IMR-90 (cell line): Measurements from ENCODE around the gene DCDC1. TPM values are rescaled to one million over a fixed set of nuclear protein-coding genes. Genes with fewer than 3 reads are reported as not detected.

Experiments
- ATAC-seq: fragments of 200-7000 bp; cut with Tn5 transposase; 2 replicates; pipeline ENCODE4 v1.9.1; 2020; ENCODE audit warnings: low read depth, mild to moderate bottlenecking, moderate library complexity
- BruUV-seq: library from RNA; stranded (reverse); fragments of 400-500 nt; replicated peaks from 2 replicates; lab custom pipeline; 2021; lab: Mats Ljungman, UMichigan
- CTCF ChIA-PET: fragments of 300-600 bp; formaldehyde crosslinking; extraction: SDS; loops from one replicate; lab custom pipeline; 2021; ENCODE audit warnings: antibody characterized with exemption; lab: Yijun Ruan, JAX
- POLR2A ChIA-PET: fragments of 300-600 bp; sonication (Branson Sonifier 250); formaldehyde crosslinking; loops from one replicate; lab custom pipeline; 2022; ENCODE audit warnings: antibody characterized with exemption; ENCODE audit not compliant: unreplicated experiment; lab: Charles Lee
- DNase-seq: peaks from one replicate; pipeline ENCODE4 v3.0.0; 2013
- H2AFZ ChIP-seq: replicated peaks from 2 replicates; pipeline ENCODE3; 2013; ENCODE audit warnings: low read length, mild to moderate bottlenecking; ENCODE audit not compliant: poor library complexity
- H2AK5ac ChIP-seq: 2 replicates; pipeline ENCODE4 v1.6.1; 2013; ENCODE audit warnings: low read depth, low read length, inconsistent platforms
- H2AK9ac ChIP-seq: replicated peaks from 2 replicates; pipeline ENCODE3; 2013; ENCODE audit warnings: mild to moderate bottlenecking, low read depth, low read length, moderate library complexity; ENCODE audit not compliant: poor library complexity
- H2BK120ac ChIP-seq: 2 replicates; pipeline ENCODE4 v1.6.1; 2013; ENCODE audit warnings: low read depth, low read length, inconsistent platforms
- H2BK15ac ChIP-seq: 3 replicates; pipeline ENCODE4 v1.6.1; 2013; ENCODE audit warnings: low read depth, low read length, inconsistent platforms
- H2BK20ac ChIP-seq: 2 replicates; pipeline ENCODE4 v1.6.1; 2013; ENCODE audit warnings: low read depth, mild to moderate bottlenecking, inconsistent platforms, low read length, moderate library complexity
- H2BK5ac ChIP-seq: 2 replicates; pipeline ENCODE4 v1.6.1; 2013; ENCODE audit warnings: mild to moderate bottlenecking, low read depth, low read length, inconsistent platforms; ENCODE audit not compliant: poor library complexity, severe bottlenecking
- H3K14ac ChIP-seq: replicated peaks from 2 replicates; pipeline ENCODE4 v1.6.1; 2013; ENCODE audit warnings: low read depth, low read length, inconsistent platforms
- H3K18ac ChIP-seq: 2 replicates; pipeline ENCODE4 v1.6.1; 2013; ENCODE audit warnings: low read depth, low read length, control low read depth
- H3K23ac ChIP-seq: 2 replicates; pipeline ENCODE4 v1.6.1; 2013; ENCODE audit warnings: low read depth, low read length, inconsistent platforms
- H3K27ac ChIP-seq: 2 replicates; pipeline ENCODE4 v1.5.1; 2013; ENCODE audit warnings: mild to moderate bottlenecking, control low read depth, low read length; ENCODE audit not compliant: insufficient read depth
- H3K27me3 ChIP-seq: 2 replicates; pipeline ENCODE4 v1.6.1; 2013; ENCODE audit warnings: low read length; ENCODE audit not compliant: control insufficient read depth, insufficient read depth
- H3K36me3 ChIP-seq: 2 replicates; pipeline ENCODE4 v1.6.1; 2013; ENCODE audit warnings: low read length, mixed read lengths; ENCODE audit not compliant: control insufficient read depth, insufficient read depth
- H3K4ac ChIP-seq: 2 replicates; pipeline ENCODE4 v1.6.1; 2013; ENCODE audit warnings: low read depth, low read length, inconsistent platforms
- H3K4me1 ChIP-seq: 2 replicates; pipeline ENCODE4 v1.6.1; 2013; ENCODE audit warnings: low read length, mixed read lengths; ENCODE audit not compliant: control insufficient read depth, insufficient read depth
- H3K4me2 ChIP-seq: 2 replicates; pipeline ENCODE4 v1.6.1; 2013; ENCODE audit warnings: low read depth, mild to moderate bottlenecking, control low read depth, low read length, moderate library complexity
- H3K4me3 ChIP-seq: 2 replicates; pipeline ENCODE4 v1.5.1; 2013; ENCODE audit warnings: low read depth, mild to moderate bottlenecking, control low read depth, low read length, moderate library complexity; ENCODE audit not compliant: insufficient read depth
- H3K56ac ChIP-seq: 2 replicates; pipeline ENCODE4 v1.6.1; 2013; ENCODE audit warnings: low read length, inconsistent platforms; ENCODE audit not compliant: insufficient read depth; ENCODE audit errors: extremely low read depth
- H3K79me1 ChIP-seq, 2 experiments: 2 replicates each; pipeline ENCODE4 v1.6.1; 2013; ENCODE audit warnings: low read length in 2 of 2, inconsistent platforms in 1 of 2, low read depth in 1 of 2
- H3K9ac ChIP-seq: 2 replicates; pipeline ENCODE4 v1.6.1; 2013; ENCODE audit warnings: low read depth, low read length, control low read depth
- H3K9me1 ChIP-seq: 2 replicates; pipeline ENCODE4 v1.6.1; 2013; ENCODE audit warnings: low read length, inconsistent platforms; ENCODE audit not compliant: insufficient read depth
- H3K9me3 ChIP-seq: 2 replicates; pipeline ENCODE4 v1.6.1; 2013; ENCODE audit warnings: low read length; ENCODE audit not compliant: control insufficient read depth, insufficient read depth
- H4K20me1 ChIP-seq: 2 replicates; pipeline ENCODE4 v1.6.1; 2013; ENCODE audit warnings: low read length, inconsistent platforms; ENCODE audit not compliant: insufficient read depth
- H4K5ac ChIP-seq: 2 replicates; pipeline ENCODE4 v1.6.1; 2013; ENCODE audit warnings: mild to moderate bottlenecking, low read depth, low read length, control low read depth
- H4K8ac ChIP-seq, 2 experiments: 2 replicates each; pipeline ENCODE4 v1.6.1; 2013; ENCODE audit warnings: low read depth in 2 of 2, low read length in 2 of 2, control low read depth in 1 of 2, inconsistent platforms in 1 of 2
- H4K91ac ChIP-seq: 2 replicates; pipeline ENCODE4 v1.6.1; 2013; ENCODE audit warnings: low read depth, low read length, inconsistent platforms; ENCODE audit not compliant: insufficient read depth
- CEBPB ChIP-seq: IDR thresholded peaks from 2 replicates; pipeline ENCODE4 v1.6.1; 2012; ENCODE audit warnings: low read depth, low read length, improper control_type of control experiment
- CHD1 ChIP-seq: IDR thresholded peaks from 2 replicates; pipeline ENCODE4 v1.6.1; 2012; ENCODE audit warnings: low read depth, low read length, improper control_type of control experiment
- FOS ChIP-seq: fragments of 150-350 bp; IDR thresholded peaks from 2 replicates; pipeline ENCODE4 v1.6.1; 2016; ENCODE audit warnings: low read depth, low read length
- MAFK ChIP-seq: IDR thresholded peaks from 2 replicates; pipeline ENCODE4 v1.6.1; 2012; ENCODE audit warnings: low read depth, low read length, improper control_type of control experiment
- MXI1 ChIP-seq: IDR thresholded peaks from 2 replicates; pipeline ENCODE4 v1.6.1; 2012; ENCODE audit warnings: low read depth, mild to moderate bottlenecking, low read length, moderate library complexity, borderline replicate concordance
- NFE2L2 ChIP-seq: fragments of 150-350 bp; IDR thresholded peaks from 2 replicates; pipeline ENCODE4 v1.6.1; 2016; ENCODE audit warnings: low read depth, mild to moderate bottlenecking, low read length
- POLR2A ChIP-seq: IDR thresholded peaks from 2 replicates; pipeline ENCODE4 v1.6.1; 2012; ENCODE audit warnings: mild to moderate bottlenecking, low read depth, low read length
- RAD21 ChIP-seq: IDR thresholded peaks from 2 replicates; pipeline ENCODE4 v1.6.1; 2012; ENCODE audit warnings: low read length, improper control_type of control experiment
- RFX5 ChIP-seq: IDR thresholded peaks from 2 replicates; pipeline ENCODE4 v1.8.0; 2012; ENCODE audit warnings: low read depth, mild to moderate bottlenecking, low read length, moderate library complexity
- SMC3 ChIP-seq: fragments of 150-350 bp; IDR thresholded peaks from 2 replicates; pipeline ENCODE4 v1.6.1; 2016; ENCODE audit warnings: low read depth, mild to moderate bottlenecking, antibody characterized with exemption, low read length, moderate library complexity
- USF2 ChIP-seq: fragments of 150-350 bp; IDR thresholded peaks from 2 replicates; pipeline ENCODE4 v1.6.1; 2017; ENCODE audit warnings: mild to moderate bottlenecking, antibody characterized with exemption, low read length, low read depth
- WGBS, 2 experiments: methylation state at CpG; one replicate each; pipeline versions ENCODE4 v1.1.5 to v1.1.7; 2013; ENCODE audit warnings: missing lambda C conversion rate in 2 of 2; ENCODE audit not compliant: insufficient read length in 1 of 2; ENCODE audit errors: extremely low coverage in 2 of 2; 5-methylcytosine and 5-hydroxymethylcytosine counted together
- dilution Hi-C: fragments of 300-500 bp; cut with HindIII; formaldehyde crosslinking; loops from one replicate; pipeline ENCODE4 v1.14.3; 2018; ENCODE audit warnings: low sequenced_read_pairs; ENCODE audit not compliant: unreplicated experiment
- in situ Hi-C: fragments of 300-500 bp; cut with MboI; formaldehyde crosslinking; loops from 3 replicates; pipeline ENCODE4 v1.14.3; 2019; ENCODE audit warnings: low sequenced_read_pairs, inconsistent platforms, mixed read lengths
- intact Hi-C: fragments of 100-400 bp; cut with micrococcal nuclease; formaldehyde crosslinking; loops from 2 replicates; pipeline ENCODE4 v1.10.0; 2022
- polyA plus RNA-seq, 3 experiments: library from polyadenylated mRNA; depleted of rRNA; stranded (reverse); fragments of >200 nt; gene quantifications; 2 replicates each; pipeline ENCODE4 v1.2.3, GENCODE V29; 2012; ENCODE audit warnings: low replicate concordance in 1 of 3
- total RNA-seq: library from RNA; depleted of rRNA; stranded (reverse); fragments of >200 nt; gene quantifications from 2 replicates; pipeline ENCODE4 v1.2.3, GENCODE V29; 2012
- TF ChIP-seq, protein P1 (sequence below): conservative IDR thresholded peaks from 2 replicates; pipeline ENCODE4 v1.5.1; 2012; ENCODE audit warnings: mild to moderate bottlenecking, low read depth, low read length, improper control_type of control experiment

Gene DCDC1
- total and polyA plus RNA-seq, 2 of the 4 experiments (the other 2 are of a cell fraction) = not detected

DNA sequence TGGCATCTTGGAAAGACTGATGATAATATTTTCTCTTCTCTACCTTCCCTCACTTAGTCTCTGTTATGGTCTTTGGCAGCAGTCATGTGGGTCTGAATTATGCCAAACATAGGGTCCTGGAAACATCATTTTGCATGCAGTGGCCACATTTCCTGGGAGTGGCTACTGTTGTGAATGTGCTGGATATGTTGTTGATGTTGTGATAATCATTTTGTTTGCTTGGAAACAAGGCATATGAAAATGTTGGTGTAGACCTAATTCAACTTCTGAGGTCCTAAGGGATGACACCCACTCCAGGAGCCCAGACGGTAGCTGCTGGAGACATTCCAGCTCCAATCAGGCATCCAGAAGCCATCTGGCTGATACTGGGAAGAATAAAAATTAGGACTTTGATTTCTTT lies 109.7 kb downstream of the DCDC1 start:
- WGBS, 2 experiments = no CpG with 5 or more reads among the region's 1 CpG
- DNase-seq (no peak), ATAC-seq (no peak)
- no TSS peak for BruUV-seq
- Histone ChIP-seq H2BK5ac (no peak overlapping the region), H3K4me2 (no peak overlapping the region), H3K56ac (no peak overlapping the region), H2AFZ (no peak overlapping the region), H2BK120ac (no peak overlapping the region), H3K18ac (no peak overlapping the region), H2BK20ac (no peak overlapping the region), H2AK5ac (no peak overlapping the region), H3K9me1 (no peaks in the 10 kb centered on the region), H3K27ac (no peak overlapping the region), H4K91ac (no peak overlapping the region), H3K23ac (no peak overlapping the region), H4K8ac (no peak overlapping the region), H3K27me3 (no peaks in the 10 kb centered on the region), H4K20me1 (no peaks in the 10 kb centered on the region), H3K9me3 (no peaks in the 10 kb centered on the region), H3K9ac (no peak overlapping the region), H3K4ac (no peak overlapping the region), H3K14ac (no peak overlapping the region), H3K36me3 (no peaks in the 10 kb centered on the region), H3K4me1 (no peaks in the 10 kb centered on the region), H2AK9ac (no peak overlapping the region), H4K5ac (no peak overlapping the region), H3K4me3 (no peak overlapping the region), H2BK15ac (no peak overlapping the region), H3K79me1 (no peaks in the 10 kb centered on the region)
- in situ Hi-C loops (no loop called here), intact Hi-C loops (no loop called here), dilution Hi-C loops (no loop called here)
- TF ChIP-seq CEBPB (no peak), RFX5 (no peak), FOS (no peak), USF2 (no peak), POLR2A (no peak), MXI1 (no peak), NFE2L2 (no peak), MAFK (no peak), RAD21 (no peak), CHD1 (no peak), SMC3 (no peak)
- TF ChIP-seq, protein P1, sequence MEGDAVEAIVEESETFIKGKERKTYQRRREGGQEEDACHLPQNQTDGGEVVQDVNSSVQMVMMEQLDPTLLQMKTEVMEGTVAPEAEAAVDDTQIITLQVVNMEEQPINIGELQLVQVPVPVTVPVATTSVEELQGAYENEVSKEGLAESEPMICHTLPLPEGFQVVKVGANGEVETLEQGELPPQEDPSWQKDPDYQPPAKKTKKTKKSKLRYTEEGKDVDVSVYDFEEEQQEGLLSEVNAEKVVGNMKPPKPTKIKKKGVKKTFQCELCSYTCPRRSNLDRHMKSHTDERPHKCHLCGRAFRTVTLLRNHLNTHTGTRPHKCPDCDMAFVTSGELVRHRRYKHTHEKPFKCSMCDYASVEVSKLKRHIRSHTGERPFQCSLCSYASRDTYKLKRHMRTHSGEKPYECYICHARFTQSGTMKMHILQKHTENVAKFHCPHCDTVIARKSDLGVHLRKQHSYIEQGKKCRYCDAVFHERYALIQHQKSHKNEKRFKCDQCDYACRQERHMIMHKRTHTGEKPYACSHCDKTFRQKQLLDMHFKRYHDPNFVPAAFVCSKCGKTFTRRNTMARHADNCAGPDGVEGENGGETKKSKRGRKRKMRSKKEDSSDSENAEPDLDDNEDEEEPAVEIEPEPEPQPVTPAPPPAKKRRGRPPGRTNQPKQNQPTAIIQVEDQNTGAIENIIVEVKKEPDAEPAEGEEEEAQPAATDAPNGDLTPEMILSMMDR = no peak
- ChIA-PET POLR2A (no interaction called here), CTCF (no interaction called here)
